Lower lobe of right lung (tissue), 2 donors: ENCODE results near the gene STK32B. TPM values are rescaled to one million over a fixed set of nuclear protein-coding genes. Genes with fewer than 3 reads are reported as not detected.
A peak's percentile ranks its signal among the peaks of the same experiment; 100 is the strongest.

Experiments used
- ATAC-seq, 2 donors: fragments of 200-7000 bp; cut with Tn5 transposase; one replicate each; pipeline ENCODE4 v1.9.1; 2020 to 2022; ENCODE audit warnings: mild to moderate bottlenecking in 2 of 2, moderate library complexity in 2 of 2
- DNase-seq: peaks from one replicate; pipeline ENCODE4 v3.0.0-alpha.2; 2020
- H3K27ac ChIP-seq: fragments of 200-600 bp; one replicate; pipeline ENCODE4 v1.8.0; 2022
- H3K27me3 ChIP-seq: fragments of 200-600 bp; one replicate; pipeline ENCODE4 v1.8.0; 2022; ENCODE audit warnings: low read depth
- H3K36me3 ChIP-seq: fragments of 200-600 bp; one replicate; pipeline ENCODE4 v1.8.0; 2022; ENCODE audit warnings: mild to moderate bottlenecking
- H3K4me1 ChIP-seq: fragments of 200-600 bp; one replicate; pipeline ENCODE4 v1.8.0; 2022
- H3K4me3 ChIP-seq: fragments of 200-600 bp; one replicate; pipeline ENCODE4 v1.8.0; 2022; ENCODE audit warnings: mild to moderate bottlenecking
- H3K9me3 ChIP-seq: fragments of 200-600 bp; one replicate; pipeline ENCODE4 v1.8.0; 2022
- CTCF ChIP-seq: fragments of 200-600 bp; IDR thresholded peaks from one replicate; pipeline ENCODE4 v1.8.0; 2022; ENCODE audit warnings: antibody characterized with exemption, mild to moderate bottlenecking
- intact Hi-C: fragments of 100-400 bp; cut with DNase I; formaldehyde crosslinking; loops from one replicate; pipeline ENCODE4 v1.11.0; 2022
- total RNA-seq: library from RNA; stranded (reverse); fragmentation: NEBNext Ultra II Directional; extraction: Animal tissue kit (Norgen Biotek cat#: 25700); gene quantifications from one replicate; pipeline ENCODE4 v1.2.1, GENCODE V29; 2021
- donor health status: DM: no; HTN: yes; CAD: no; lungs with severe emphysema.

The STK32B gene
- total RNA-seq, 1 donor from 2014 or later = 1.3 TPM

- peaks cover 17% of the 10 kb centered on the region for H3K4me1 ChIP-seq
- no peak overlapping the region for H3K4me3 ChIP-seq
- no peaks in the 10 kb centered on the region for H3K9me3 ChIP-seq
- no peaks in the 10 kb centered on the region for H3K36me3 ChIP-seq
- H3K27ac ChIP-seq = no peak overlapping the region
- TF ChIP-seq CTCF = no peak
- DNase-seq (no peak), ATAC-seq (no peak)
- H3K27me3 ChIP-seq = no peaks in the 10 kb centered on the region
- intact Hi-C loops = no loop called here
Measured at GRCh38 chr4:5030927-5031326, 20.4 kb upstream of the STK32B start.

DNA sequence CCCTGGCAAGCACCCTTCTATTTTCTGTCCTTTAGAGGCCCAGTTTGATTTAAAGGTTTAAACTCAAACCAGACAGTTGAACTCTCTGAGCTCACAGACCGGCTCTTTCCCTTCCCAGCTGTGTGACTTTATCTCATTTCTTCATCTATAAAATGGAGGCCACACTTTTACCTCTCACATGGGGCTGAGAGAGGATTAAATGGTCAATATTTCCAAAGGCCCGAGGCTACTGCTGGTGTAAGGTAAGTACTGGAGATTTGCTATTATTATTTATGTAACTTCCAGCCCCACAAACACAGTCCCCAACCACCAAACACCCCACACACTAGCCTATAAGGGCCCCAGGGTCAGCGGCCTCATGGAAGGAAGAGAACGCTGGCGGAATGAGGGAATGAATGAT is 18.5 kb upstream of the STK32B start:
- intact Hi-C loops = no loop called here
- Histone ChIP-seq H3K27me3 (no peaks in the 10 kb centered on the region), H3K4me1 (peaks cover 24% of the 10 kb centered on the region), H3K4me3 (no peak overlapping the region), H3K36me3 (no peaks in the 10 kb centered on the region), H3K27ac (peak overlapping the region; percentile 37), H3K9me3 (no peaks in the 10 kb centered on the region)
- DNase-seq (no peak), ATAC-seq (no peak)
- TF ChIP-seq CTCF = no peak

- no peak for TF ChIP-seq CTCF
- no peak for DNase-seq
- H3K9me3 ChIP-seq = no peaks in the 10 kb centered on the region
- peak overlapping the region; percentile 37 for H3K27ac ChIP-seq
- ATAC-seq = peak; percentile 51
- H3K27me3 ChIP-seq = no peaks in the 10 kb centered on the region
- intact Hi-C loops = no loop called here
- no peaks in the 10 kb centered on the region for H3K36me3 ChIP-seq
- H3K4me3 ChIP-seq = no peak overlapping the region
- H3K4me1 ChIP-seq = peaks cover 30% of the 10 kb centered on the region
Measured at GRCh38 chr4:5033281-5033841, 17.9 kb upstream of the STK32B start.

DNA sequence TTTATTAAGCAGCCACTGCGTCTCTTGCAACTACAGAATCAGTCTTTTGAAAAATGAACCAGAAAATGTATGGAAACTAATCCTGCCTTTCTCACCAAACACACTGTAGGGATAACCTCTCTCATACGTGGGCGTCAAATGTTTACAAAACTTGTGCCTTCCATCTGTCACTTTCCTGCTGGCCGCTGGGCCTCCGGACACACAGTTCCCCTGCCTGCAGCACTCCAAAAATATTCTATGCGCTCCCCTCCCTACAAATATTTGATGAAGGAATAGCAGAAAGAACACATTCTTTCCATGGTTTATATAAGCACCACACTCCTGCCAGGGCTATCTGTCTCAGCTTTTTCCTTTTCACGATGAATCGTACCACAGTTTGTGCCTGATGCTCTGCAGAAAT is 17.1 kb upstream of the STK32B start:
- Histone ChIP-seq H3K4me3 (no peak overlapping the region), H3K27me3 (no peaks in the 10 kb centered on the region), H3K27ac (no peak overlapping the region), H3K36me3 (no peaks in the 10 kb centered on the region), H3K4me1 (peaks cover 32% of the 10 kb centered on the region), H3K9me3 (no peaks in the 10 kb centered on the region)
- ATAC-seq (no peak), DNase-seq (no peak)
- no peak for TF ChIP-seq CTCF
- intact Hi-C loops = no loop called here

GRCh38 chr4:5036239-5036638 is 15.0 kb upstream of the STK32B start:
- Histone ChIP-seq H3K27ac (no peak overlapping the region), H3K4me3 (no peak overlapping the region), H3K27me3 (no peaks in the 10 kb centered on the region), H3K36me3 (no peaks in the 10 kb centered on the region), H3K9me3 (no peaks in the 10 kb centered on the region), H3K4me1 (peaks cover 32% of the 10 kb centered on the region)
- TF ChIP-seq CTCF = no peak
- intact Hi-C loops = no loop called here
- DNase-seq (no peak), ATAC-seq (no peak)
